Measurements from ENCODE around the gene JOSD2.

The JOSD2 gene

GRCh38 chr19:50516456-50516855, 5.5 kb upstream of the JOSD2 start:
- Histone ChIP-seq H3K79me2 (ENCODE audit: low read length) (no peaks in the 10 kb centered on the region), H3F3A (ENCODE audit: insufficient read depth, low read length) (no peaks in the 10 kb centered on the region), H3K9me3 (replicated peaks; ENCODE audit: insufficient read depth, low read length) (no peaks in the 10 kb centered on the region), H4K20me1 (ENCODE audit: insufficient read depth, low read length) (no peaks in the 10 kb centered on the region), H3K9me2 (replicated peaks; ENCODE audit: insufficient read depth, low read length) (no peaks in the 10 kb centered on the region), H3K4me2 (ENCODE audit: low read depth, low read length) (no peak overlapping the region), H3K27ac (ENCODE audit: low read length) (no peak overlapping the region), H2AFZ (ENCODE audit: low read length) (no peak overlapping the region), H3K9ac (ENCODE audit: low read length) (no peak overlapping the region), H3K36me3 (replicated peaks; ENCODE audit: insufficient read depth, low read length) (no peaks in the 10 kb centered on the region), H3K4me1 (ENCODE audit: low read length) (no peaks in the 10 kb centered on the region), H3K27me3 (replicated peaks; ENCODE audit: insufficient read depth, low read length) (peaks cover 8% of the 10 kb centered on the region), H3K4me3 (ENCODE audit: low read length) (no peak overlapping the region)
- TF ChIP-seq EZH2phosphoT487 (IDR thresholded peaks at IDR 0.05; ENCODE audit: low read length) (no peak), CTCF (IDR thresholded peaks at IDR 0.05; ENCODE audit: low read length) (no peak), EZH2 (optimal IDR thresholded peaks at IDR 0.05; ENCODE audit: low read depth, low read length) (no peak)
- no peak for DNase-seq

GRCh38 chr19:50515168-50515561, 4.2 kb upstream of the JOSD2 start:
- Histone ChIP-seq H3K9ac (ENCODE audit: low read length) (no peak overlapping the region), H2AFZ (ENCODE audit: low read length) (no peak overlapping the region), H3F3A (ENCODE audit: insufficient read depth, low read length) (no peaks in the 10 kb centered on the region), H3K4me3 (ENCODE audit: low read length) (no peak overlapping the region), H3K9me2 (replicated peaks; ENCODE audit: insufficient read depth, low read length) (no peaks in the 10 kb centered on the region), H3K36me3 (replicated peaks; ENCODE audit: insufficient read depth, low read length) (no peaks in the 10 kb centered on the region), H3K4me2 (ENCODE audit: low read depth, low read length) (no peak overlapping the region), H4K20me1 (ENCODE audit: insufficient read depth, low read length) (no peaks in the 10 kb centered on the region), H3K9me3 (replicated peaks; ENCODE audit: insufficient read depth, low read length) (no peaks in the 10 kb centered on the region), H3K27me3 (replicated peaks; ENCODE audit: insufficient read depth, low read length) (no peaks in the 10 kb centered on the region), H3K79me2 (ENCODE audit: low read length) (no peaks in the 10 kb centered on the region), H3K27ac (ENCODE audit: low read length) (no peak overlapping the region), H3K4me1 (ENCODE audit: low read length) (0 out of 2 replicates have a peak, but pooled peaks cover 4% of the 10 kb centered on the region)
- no peak for TF ChIP-seq CTCF (IDR thresholded peaks at IDR 0.05; ENCODE audit: low read length)
- TF ChIP-seq EZH2 (optimal IDR thresholded peaks at IDR 0.05; ENCODE audit: low read depth, low read length): no peak
- DNase-seq: no peak

- no peak overlapping the region for H3K4me3 ChIP-seq (ENCODE audit: low read length)
- no peak overlapping the region for H3K4me2 ChIP-seq (ENCODE audit: low read depth, low read length)
- H3K9ac ChIP-seq (ENCODE audit: low read length): no peak overlapping the region
- no peak overlapping the region for H2AFZ ChIP-seq (ENCODE audit: low read length)
- H3K4me1 ChIP-seq (ENCODE audit: low read length): 0 out of 2 replicates have a peak, but pooled peaks cover 4% of the 10 kb centered on the region
- no peaks in the 10 kb centered on the region for H3K9me2 ChIP-seq (replicated peaks; ENCODE audit: insufficient read depth, low read length)
- no peak for DNase-seq
- TF ChIP-seq EZH2 (optimal IDR thresholded peaks at IDR 0.05; ENCODE audit: low read depth, low read length) (no peak), CTCF (IDR thresholded peaks at IDR 0.05; ENCODE audit: low read length) (no peak), EZH2phosphoT487 (IDR thresholded peaks at IDR 0.05; ENCODE audit: low read length) (no peak)
- H3F3A ChIP-seq (ENCODE audit: insufficient read depth, low read length): no peaks in the 10 kb centered on the region
- H3K27ac ChIP-seq (ENCODE audit: low read length): no peak overlapping the region
- no peaks in the 10 kb centered on the region for H3K79me2 ChIP-seq (ENCODE audit: low read length)
- H3K27me3 ChIP-seq (replicated peaks; ENCODE audit: insufficient read depth, low read length): no peaks in the 10 kb centered on the region
- no peaks in the 10 kb centered on the region for H3K9me3 ChIP-seq (replicated peaks; ENCODE audit: insufficient read depth, low read length)
- no peaks in the 10 kb centered on the region for H3K36me3 ChIP-seq (replicated peaks; ENCODE audit: insufficient read depth, low read length)
- H4K20me1 ChIP-seq (ENCODE audit: insufficient read depth, low read length): no peaks in the 10 kb centered on the region
These were observed 3.6 kb upstream of the JOSD2 start for GRCh38 chr19:50514346-50515167.
